Stimulated activated naive B cell treated with anti-CD40 and anti-IgM and Interleukin-4, amounts not matched to agents 10 μg/mL and 1 μg/mL and 100 μg/mL, for 72 hours (primary cell): ENCODE data around the gene SLC5A5.
"Not testable (repeated sequence)": the region's sequence is repeated elsewhere in the genome, so short reads cannot be mapped to it uniquely, and the experiment has no call there.

Source experiments
- ATAC-seq, 2 donors: fragments of 150-1000 bp; cut with Tn5 transposase; replicated peaks; 2 replicates each; pipeline ENCODE4 v1.10.0; 2021; ENCODE audit warnings: moderate library complexity in 1 of 2
- DNase-seq: peaks from one replicate; pipeline ENCODE4 v3.0.0; 2021
- H3K27ac Mint-ChIP-seq: one replicate; pipeline ENCODE4 v1.8.0; 2022; ENCODE audit warnings: mild to moderate bottlenecking, mixed read lengths
- H3K27me3 Mint-ChIP-seq, 2 donors: one replicate each; pipeline ENCODE4 v1.8.0; 2022; ENCODE audit warnings: mixed read lengths in 2 of 2
- H3K36me3 Mint-ChIP-seq, 2 donors: one replicate each; pipeline ENCODE4 v1.8.0; 2022; ENCODE audit warnings: mixed read lengths in 2 of 2, mild to moderate bottlenecking in 1 of 2
- H3K4me1 Mint-ChIP-seq, 2 donors: one replicate each; pipeline ENCODE4 v1.8.0; 2022; ENCODE audit warnings: mixed read lengths in 2 of 2, mild to moderate bottlenecking in 1 of 2
- H3K4me3 Mint-ChIP-seq, 2 donors: one replicate each; pipeline ENCODE4 v1.8.0; 2022; ENCODE audit warnings: mild to moderate bottlenecking in 2 of 2, mixed read lengths in 2 of 2, moderate library complexity in 1 of 2
- H3K9me3 Mint-ChIP-seq, 2 donors: one replicate each; pipeline ENCODE4 v1.8.0; 2022; ENCODE audit warnings: mixed read lengths in 2 of 2, mild to moderate bottlenecking in 1 of 2

SLC5A5 gene

GRCh38 chr19:17872251-17873001 is 681 bp downstream of the SLC5A5 start:
- peaks cover 3 to 25% of the 10 kb centered on the region in 2 donors for H3K4me1 Mint-ChIP-seq
- H3K4me3 Mint-ChIP-seq: peak overlapping the region; percentile 57 to 59
- H3K27me3 Mint-ChIP-seq: peaks cover 11 to 29% of the 10 kb centered on the region in 2 donors
- H3K27ac Mint-ChIP-seq: peak overlapping the region; percentile 69
- peaks cover 0 to 2% of the 10 kb centered on the region in 2 donors for H3K36me3 Mint-ChIP-seq
- peak; percentile 10 to 23 for ATAC-seq
- H3K9me3 Mint-ChIP-seq: no peaks in the 10 kb centered on the region
- DNase-seq: no peak

DNA sequence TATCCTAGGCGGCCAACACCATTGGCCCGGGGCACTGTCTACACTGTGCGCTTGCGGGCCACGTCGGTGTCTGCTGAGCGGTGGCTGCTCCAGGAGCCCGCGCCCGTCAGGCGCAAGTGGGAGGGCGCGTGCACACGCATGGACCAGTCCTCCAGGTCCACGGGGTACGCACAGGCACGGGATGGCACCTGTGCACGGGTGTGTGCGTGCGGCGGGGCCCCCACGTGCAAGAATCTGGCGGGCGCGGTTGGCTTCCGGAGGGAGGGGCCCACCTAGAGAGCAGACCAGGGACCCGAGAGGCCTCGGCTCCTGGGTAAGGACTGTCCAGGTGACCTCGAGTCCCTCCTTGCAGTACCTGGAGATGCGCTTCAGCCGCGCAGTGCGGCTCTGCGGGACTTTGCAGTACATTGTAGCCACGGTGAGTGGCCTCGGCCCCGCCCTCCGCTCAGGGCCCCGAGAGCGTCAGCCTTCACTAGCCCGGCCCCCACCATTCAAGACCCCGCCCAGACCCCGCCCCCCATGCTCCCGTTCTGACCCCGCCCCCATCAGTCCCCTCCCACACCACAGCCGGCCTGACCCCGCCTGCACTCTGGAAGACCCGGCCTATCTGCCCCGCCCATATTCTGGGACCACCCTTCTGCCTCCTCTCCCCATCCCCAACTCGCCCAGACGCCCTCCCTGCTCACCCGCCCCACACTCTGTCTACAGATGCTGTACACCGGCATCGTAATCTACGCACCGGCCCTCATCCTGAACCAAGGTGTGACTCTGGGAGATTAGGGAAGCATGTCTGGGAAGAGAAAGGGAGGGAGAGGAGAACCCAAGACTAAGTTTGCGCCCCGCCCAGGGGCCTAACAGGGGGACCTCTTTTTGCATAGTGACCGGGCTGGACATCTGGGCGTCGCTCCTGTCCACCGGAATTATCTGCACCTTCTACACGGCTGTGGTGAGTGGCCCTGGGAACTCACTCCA is 2.3 kb downstream of the SLC5A5 start:
- ATAC-seq (peak; percentile 85 to 87), DNase-seq (no peak)
- Mint-ChIP-seq H3K27me3 (peaks cover 11 to 29% of the 10 kb centered on the region in 2 donors), H3K36me3 (peaks cover 0 to 2% of the 10 kb centered on the region in 2 donors), H3K4me1 (peaks cover 3 to 25% of the 10 kb centered on the region in 2 donors), H3K27ac (peak overlapping the region; percentile 9), H3K4me3 (peak overlapping the region; percentile 70 to 72), H3K9me3 (no peaks in the 10 kb centered on the region)

GRCh38 chr19:17874758-17875135 is 3.0 kb downstream of the SLC5A5 start:
- DNase-seq: no peak
- Mint-ChIP-seq H3K4me1 (peaks cover 3 to 25% of the 10 kb centered on the region in 2 donors), H3K4me3 (peak overlapping the region in 1 of 2 donors; percentile 44), H3K27ac (no peak overlapping the region), H3K36me3 (peaks cover 0 to 2% of the 10 kb centered on the region in 2 donors), H3K9me3 (no peaks in the 10 kb centered on the region), H3K27me3 (peaks cover 11 to 29% of the 10 kb centered on the region in 2 donors)
- no peak for ATAC-seq

GRCh38 chr19:17877696-17878095 is 6.0 kb downstream of the SLC5A5 start:
- Mint-ChIP-seq H3K27ac (peak overlapping the region; percentile 14), H3K9me3 (no peaks in the 10 kb centered on the region), H3K27me3 (peaks cover 0 to 7% of the 10 kb centered on the region in 2 donors), H3K36me3 (no peaks in the 10 kb centered on the region), H3K4me3 (no peak overlapping the region), H3K4me1 (peaks cover 3 to 13% of the 10 kb centered on the region in 2 donors)
- ATAC-seq (no peak), DNase-seq (no peak)

- H3K27ac Mint-ChIP-seq: no peak overlapping the region
Measured at GRCh38 chr19:17879466-17879865, 7.7 kb downstream of the SLC5A5 start.

DNA sequence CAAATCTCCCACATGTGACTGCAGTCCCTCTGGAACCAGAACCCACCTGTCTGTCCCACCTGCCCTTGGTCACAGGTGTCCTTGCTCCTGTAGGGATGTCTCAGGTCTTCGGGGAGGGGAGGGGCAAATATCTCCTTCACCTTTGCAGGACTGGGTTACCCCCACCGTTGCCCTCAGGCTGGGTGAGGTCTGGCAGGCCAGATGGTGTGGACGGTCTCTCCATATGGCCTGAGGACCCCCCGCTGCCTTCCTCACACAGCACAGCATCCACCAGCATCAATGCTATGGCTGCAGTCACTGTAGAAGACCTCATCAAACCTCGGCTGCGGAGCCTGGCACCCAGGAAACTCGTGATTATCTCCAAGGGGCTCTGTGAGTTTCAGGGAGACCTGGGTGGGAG is 10.0 kb downstream of the SLC5A5 start:
- no peaks in the 10 kb centered on the region for H3K9me3 Mint-ChIP-seq
- H3K27me3 Mint-ChIP-seq: no peaks in the 10 kb centered on the region
- ATAC-seq (no peak), DNase-seq (no peak)
- H3K4me1 Mint-ChIP-seq: peaks cover 11 to 29% of the 10 kb centered on the region in 2 donors
- H3K4me3 Mint-ChIP-seq: no peak overlapping the region
- H3K36me3 Mint-ChIP-seq: no peaks in the 10 kb centered on the region
- H3K27ac Mint-ChIP-seq: no peak overlapping the region

More at GRCh38 chr19:17879466-17879865, 7.7 kb downstream of the SLC5A5 start:
- peaks cover 0 to 4% of the 10 kb centered on the region in 2 donors for H3K27me3 Mint-ChIP-seq
- ATAC-seq: no peak
- no peak overlapping the region for H3K4me3 Mint-ChIP-seq
- H3K36me3 Mint-ChIP-seq: no peaks in the 10 kb centered on the region
- no peaks in the 10 kb centered on the region for H3K9me3 Mint-ChIP-seq
- H3K4me1 Mint-ChIP-seq: peaks cover 6 to 12% of the 10 kb centered on the region in 2 donors
- DNase-seq: no peak

DNA sequence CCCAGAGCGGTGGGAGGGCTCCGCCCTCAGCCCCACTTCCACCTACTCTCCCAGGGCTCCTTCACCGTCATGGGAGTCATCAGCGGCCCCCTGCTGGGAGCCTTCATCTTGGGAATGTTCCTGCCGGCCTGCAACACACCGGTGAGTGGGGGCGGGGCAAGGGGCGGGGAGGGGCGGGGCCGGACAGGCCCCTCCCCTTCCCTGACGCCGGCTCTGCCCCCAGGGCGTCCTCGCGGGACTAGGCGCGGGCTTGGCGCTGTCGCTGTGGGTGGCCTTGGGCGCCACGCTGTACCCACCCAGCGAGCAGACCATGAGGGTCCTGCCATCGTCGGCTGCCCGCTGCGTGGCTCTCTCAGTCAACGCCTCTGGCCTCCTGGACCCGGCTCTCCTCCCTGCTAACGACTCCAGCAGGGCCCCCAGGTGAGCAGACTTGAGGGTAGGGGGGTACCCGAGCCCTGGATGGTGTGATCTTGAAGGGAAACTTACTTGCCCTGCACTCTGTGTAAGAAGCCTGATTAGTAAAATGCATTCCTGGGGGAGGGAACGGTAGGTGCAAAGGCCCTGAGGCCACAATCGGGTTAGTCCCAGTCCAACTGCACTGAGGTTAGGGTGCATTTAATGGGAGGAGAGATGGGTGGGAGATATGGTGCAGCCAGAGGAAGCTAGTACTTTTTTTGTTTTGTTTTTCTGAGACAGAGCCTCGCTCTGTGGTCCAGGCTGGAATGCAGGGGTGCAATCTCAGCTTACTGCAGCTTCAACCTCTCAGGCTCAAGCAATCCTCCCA is 12.1 kb downstream of the SLC5A5 start:
- H3K27ac Mint-ChIP-seq: peak overlapping the region; percentile 42
- no peaks in the 10 kb centered on the region for H3K27me3 Mint-ChIP-seq
- no peak for DNase-seq
- peak overlapping the region in 1 of 2 donors; percentile 57 for H3K4me3 Mint-ChIP-seq
- H3K36me3 Mint-ChIP-seq: no peaks in the 10 kb centered on the region
- peaks cover 16 to 42% of the 10 kb centered on the region in 2 donors for H3K4me1 Mint-ChIP-seq
- ATAC-seq: peak in 1 of 2 donors; percentile 2
- no peaks in the 10 kb centered on the region for H3K9me3 Mint-ChIP-seq

GRCh38 chr19:17886515-17886914 is 14.8 kb downstream of the SLC5A5 start:
- no peaks in the 10 kb centered on the region for H3K9me3 Mint-ChIP-seq
- peaks cover 0 to 6% of the 10 kb centered on the region in 2 donors for H3K27me3 Mint-ChIP-seq
- no peaks in the 10 kb centered on the region for H3K36me3 Mint-ChIP-seq
- peak overlapping the region in 1 of 2 donors; percentile 8 for H3K4me3 Mint-ChIP-seq
- ATAC-seq: peak; percentile 64 to 70
- peak; percentile 11 for DNase-seq
- H3K4me1 Mint-ChIP-seq: peaks cover 16 to 47% of the 10 kb centered on the region in 2 donors
- H3K27ac Mint-ChIP-seq: peak overlapping the region; percentile 56

DNA sequence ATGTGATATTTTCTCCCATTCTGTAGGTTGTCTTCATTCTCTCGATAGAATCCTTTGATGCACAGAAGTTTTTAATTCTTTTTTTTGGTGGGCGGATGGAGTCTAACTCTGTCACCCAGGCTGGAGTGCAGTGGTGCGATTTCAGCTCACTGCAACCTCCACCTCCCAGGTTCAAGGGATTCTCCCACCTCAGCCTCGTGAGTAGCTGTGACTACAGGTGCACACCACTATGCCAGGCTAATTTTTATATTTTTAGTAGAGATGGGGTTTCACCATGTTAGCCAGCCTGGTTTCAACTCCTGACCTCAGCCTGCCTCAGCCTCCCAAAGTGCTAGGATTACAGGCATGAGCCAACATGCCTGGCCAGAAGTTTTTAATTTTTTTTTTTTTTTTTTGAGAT is 15.5 kb downstream of the SLC5A5 start:
- H3K4me3 Mint-ChIP-seq, H3K9me3 Mint-ChIP-seq, H3K27ac Mint-ChIP-seq, DNase-seq, H3K27me3 Mint-ChIP-seq, H3K36me3 Mint-ChIP-seq: not testable (repeated sequence)
- peaks cover 13 to 48% of the 10 kb centered on the region in 2 donors for H3K4me1 Mint-ChIP-seq
- peak; percentile 49 to 56 for ATAC-seq

DNA sequence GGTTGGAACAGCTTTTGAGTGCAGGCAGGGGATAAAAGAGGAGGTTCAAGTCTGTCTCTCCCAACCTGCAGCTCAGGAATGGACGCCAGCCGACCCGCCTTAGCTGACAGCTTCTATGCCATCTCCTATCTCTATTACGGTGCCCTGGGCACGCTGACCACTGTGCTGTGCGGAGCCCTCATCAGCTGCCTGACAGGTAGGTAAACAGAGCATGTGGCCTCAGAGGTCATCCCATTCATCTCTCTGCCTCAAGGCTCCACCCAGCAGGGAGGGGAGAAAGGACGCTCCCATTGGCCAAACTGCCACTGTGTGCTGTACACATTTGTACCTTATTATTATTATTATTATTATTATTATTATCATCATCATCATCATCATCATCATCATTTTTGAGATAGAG is 16.5 kb downstream of the SLC5A5 start:
- Mint-ChIP-seq H3K27ac (no peak overlapping the region), H3K4me1 (peaks cover 13 to 56% of the 10 kb centered on the region in 2 donors), H3K36me3 (no peaks in the 10 kb centered on the region), H3K27me3 (peaks cover 6% of the 10 kb centered on the region in 2 donors), H3K4me3 (peak overlapping the region in 1 of 2 donors; percentile 2), H3K9me3 (no peaks in the 10 kb centered on the region)
- ATAC-seq (no peak), DNase-seq (no peak)

DNA sequence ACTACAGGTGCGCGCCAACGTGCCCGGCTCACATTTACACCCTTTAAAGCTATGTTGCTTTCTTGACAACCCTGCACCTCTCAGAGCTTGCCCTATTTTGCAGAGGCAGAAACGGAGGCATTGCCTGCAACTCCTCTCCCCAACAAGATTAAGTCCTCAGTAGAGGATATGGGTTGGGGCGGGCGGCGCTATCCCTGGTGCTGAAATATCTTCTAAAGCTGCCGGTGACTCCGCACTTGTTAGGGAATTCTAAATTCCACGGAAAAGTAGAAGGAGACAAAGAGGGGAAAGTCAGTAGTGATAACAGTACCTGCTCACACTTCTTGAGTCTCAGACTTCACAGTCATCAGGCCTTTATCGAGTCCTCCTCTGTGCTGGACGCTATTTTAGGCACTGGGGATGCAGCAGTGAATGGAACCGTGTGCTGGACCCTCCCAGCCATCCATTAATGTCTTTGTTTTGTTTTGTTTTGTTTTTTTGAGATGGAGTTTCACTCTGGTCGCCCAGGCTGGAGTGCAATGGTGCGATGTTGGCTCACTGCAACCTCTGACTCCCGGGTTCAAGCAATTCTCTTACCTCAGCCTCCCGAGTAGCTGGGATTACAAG is 18.0 kb downstream of the SLC5A5 start:
- H3K4me3 Mint-ChIP-seq: no peak overlapping the region
- no peaks in the 10 kb centered on the region for H3K36me3 Mint-ChIP-seq
- no peak for ATAC-seq

GRCh38 chr19:17893766-17894165 is 22.0 kb downstream of the SLC5A5 start:
- H3K4me3 Mint-ChIP-seq: no peak overlapping the region
- H3K27me3 Mint-ChIP-seq: peaks cover 9 to 13% of the 10 kb centered on the region in 2 donors
- no peaks in the 10 kb centered on the region for H3K36me3 Mint-ChIP-seq
- H3K4me1 Mint-ChIP-seq: peaks cover 0 to 17% of the 10 kb centered on the region in 2 donors
- no peaks in the 10 kb centered on the region for H3K9me3 Mint-ChIP-seq
- ATAC-seq (no peak), DNase-seq (no peak)
- no peak overlapping the region for H3K27ac Mint-ChIP-seq

More for the DNA sequence above, 18.0 kb downstream of the SLC5A5 start:
- no peak overlapping the region for H3K27ac Mint-ChIP-seq
- no peaks in the 10 kb centered on the region for H3K9me3 Mint-ChIP-seq
- peaks cover 9 to 48% of the 10 kb centered on the region in 2 donors for H3K4me1 Mint-ChIP-seq
- no peak for DNase-seq
- peaks cover 8 to 10% of the 10 kb centered on the region in 2 donors for H3K27me3 Mint-ChIP-seq

DNA sequence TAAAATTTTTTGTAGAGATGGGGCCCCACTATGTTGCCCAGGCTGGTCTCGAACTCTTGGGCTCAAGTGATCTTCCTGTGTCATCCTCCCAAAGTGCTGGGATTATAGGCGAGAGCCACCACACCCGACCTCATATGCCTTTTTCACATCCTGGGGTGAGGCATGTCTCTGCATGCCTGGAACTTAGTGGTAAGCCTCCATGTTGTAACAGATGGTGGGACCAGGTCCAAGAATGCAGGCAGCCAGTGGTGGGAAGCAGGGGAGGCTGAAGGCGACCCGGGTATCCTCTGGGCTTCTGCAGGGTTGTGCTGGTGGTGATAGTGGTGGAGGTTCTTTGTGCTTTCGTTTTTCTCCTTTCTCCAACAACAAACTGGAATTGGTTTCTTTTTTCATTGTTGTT is 31.0 kb downstream of the SLC5A5 start:
- Mint-ChIP-seq H3K27me3 (peaks cover 19 to 24% of the 10 kb centered on the region in 2 donors), H3K9me3 (no peaks in the 10 kb centered on the region), H3K27ac (no peak overlapping the region), H3K4me3 (no peak overlapping the region), H3K4me1 (no peaks in the 10 kb centered on the region), H3K36me3 (no peaks in the 10 kb centered on the region)
- no peak for ATAC-seq
- DNase-seq: no peak
